T-helper 2 cell (primary cell): ENCODE measurements around the gene RAMP1.
"Not testable (repeated sequence)": the region's sequence is repeated elsewhere in the genome, so short reads cannot be mapped to it uniquely, and the experiment has no call there.

Source experiments
- DNase-seq, 5 experiments: peaks; one replicate each; pipeline versions ENCODE4 v3.0.0 to v3.0.0-alpha.2; 2012 to 2022

The RAMP1 gene

DNA sequence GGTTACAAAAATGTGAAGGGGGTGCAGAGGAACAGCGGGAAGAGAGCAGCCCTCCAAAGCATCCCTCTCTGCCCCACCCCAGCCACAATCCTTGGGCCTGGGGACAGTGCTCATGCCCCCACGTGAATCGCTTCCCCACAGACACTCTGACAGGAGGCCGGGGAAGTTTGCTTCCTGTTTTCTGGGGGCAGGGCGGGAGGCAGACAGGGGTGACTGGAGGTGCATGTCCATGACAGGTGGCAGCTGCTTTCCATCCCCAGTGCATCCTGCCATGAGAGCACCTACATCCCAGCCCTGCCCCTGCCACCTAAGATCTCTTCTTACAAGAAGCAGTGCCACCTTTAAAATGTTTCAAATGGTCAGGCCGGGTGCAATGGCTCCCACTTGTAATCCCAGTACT lies 60.2 kb downstream of the RAMP1 start:
- DNase-seq: no peak

DNA sequence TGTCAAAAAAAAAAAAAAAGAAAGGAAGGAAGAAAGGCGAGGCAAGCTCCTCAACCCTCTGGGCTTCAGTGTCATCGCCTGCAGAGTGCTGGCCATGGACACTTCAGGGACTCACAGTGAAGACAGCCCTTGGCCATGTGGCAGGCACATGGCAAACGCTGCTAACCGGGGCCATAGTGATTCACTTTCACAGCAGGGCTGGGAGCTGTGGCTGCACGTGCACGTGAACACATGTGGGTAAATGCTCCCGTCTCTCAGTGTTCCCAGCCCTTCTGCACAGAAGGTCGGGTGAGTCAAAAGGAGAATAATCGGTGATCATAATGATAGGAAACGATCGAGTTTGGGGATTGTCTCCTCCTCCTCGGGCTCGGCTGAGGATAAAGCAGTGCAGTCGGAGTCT lies 61.2 kb downstream of the RAMP1 start:
- no peak for DNase-seq

DNA sequence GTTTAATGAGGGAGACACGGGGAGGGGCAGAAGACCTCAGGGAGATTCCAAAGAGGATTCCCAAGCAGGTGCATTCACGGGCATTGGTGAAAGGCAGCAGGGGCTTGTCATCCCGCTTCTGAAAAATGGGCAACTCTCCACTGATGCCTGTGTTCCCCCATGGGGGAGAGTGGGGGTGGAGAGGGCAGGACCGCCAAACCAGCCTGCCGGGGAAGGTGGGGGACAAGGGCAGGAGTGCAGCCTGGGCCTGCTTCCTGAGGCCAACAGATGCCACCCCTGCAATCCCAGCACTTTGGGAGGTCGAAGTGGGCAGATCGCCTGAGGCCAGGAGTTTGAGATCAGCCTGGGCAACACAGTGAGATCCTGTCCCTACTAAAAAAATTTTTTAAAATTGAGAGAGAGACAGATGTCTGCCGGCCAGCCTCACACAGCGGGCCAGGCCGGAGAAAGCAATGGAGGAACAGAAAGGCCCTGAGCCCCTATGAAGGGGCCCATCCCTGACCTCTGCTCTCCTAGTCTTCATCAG lies 62.6 kb downstream of the RAMP1 start:
- DNase-seq: no peak

DNA sequence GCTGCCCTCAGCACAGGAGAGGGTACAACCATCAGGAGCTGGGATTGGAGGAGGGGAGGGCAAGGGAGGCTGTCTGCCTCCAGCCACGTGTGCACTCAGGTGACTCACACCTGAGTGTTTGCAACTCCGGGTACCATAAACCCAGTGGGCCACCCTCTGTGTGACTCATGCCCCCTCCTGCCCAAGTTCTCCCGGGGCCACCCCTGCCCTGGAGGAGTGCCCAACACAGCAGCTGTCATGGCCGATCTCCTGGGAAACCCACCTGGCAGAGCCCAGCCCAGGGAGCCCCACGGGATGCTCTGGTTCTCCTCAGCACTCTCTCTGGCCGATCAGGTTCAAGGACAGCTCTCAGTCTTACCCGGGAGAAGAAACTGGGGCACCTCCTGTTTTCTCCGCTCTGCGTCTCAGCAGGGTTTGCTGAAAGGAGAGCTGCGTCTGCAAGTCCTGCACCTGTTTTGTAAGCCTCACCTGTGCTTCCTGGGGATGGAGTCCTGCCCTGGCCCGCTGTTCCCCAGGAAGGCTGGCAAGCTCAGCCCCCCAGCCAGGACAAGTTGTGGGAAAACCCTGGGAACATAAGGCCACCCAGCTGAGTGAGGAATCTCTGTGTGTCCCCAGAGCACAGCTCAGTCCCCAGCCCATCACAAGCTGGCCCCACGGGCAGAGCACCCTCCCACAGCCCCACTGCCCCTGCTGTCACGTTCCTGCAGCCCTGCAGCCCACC lies 63.4 kb downstream of the RAMP1 start:
- DNase-seq: no peak

DNA sequence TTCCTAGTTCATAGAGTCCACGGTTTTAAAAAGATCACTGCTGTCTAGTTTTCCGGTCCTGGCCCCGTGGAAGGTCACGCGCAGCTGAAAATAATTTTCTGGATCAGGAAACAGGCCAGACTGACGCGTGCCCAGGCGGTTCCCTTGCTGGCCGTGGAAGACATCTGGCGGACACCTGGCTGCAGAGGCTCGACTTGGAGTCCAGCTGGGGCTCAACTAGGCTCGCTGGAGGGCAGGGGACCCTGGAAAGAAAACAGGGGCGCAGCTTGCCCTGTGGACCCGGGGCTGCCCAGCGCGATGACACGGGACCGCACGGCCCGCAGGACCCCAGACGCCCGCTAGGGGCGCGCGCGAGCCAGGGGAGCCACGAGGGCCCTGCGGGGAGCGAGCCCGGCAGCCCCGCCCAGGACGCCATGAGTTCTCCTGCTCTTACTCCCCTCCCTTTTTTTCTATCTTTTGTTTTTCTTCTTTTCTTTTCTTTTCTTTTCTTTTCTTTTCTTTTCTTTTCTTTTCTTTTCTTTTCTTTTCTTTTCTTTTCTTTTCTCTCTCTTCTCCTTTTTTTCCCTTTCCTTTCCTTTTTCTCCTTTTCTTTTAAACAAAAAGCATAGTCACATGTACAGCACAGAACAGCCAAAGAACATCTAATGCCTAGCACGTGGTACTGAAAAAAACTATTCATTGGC lies 64.2 kb downstream of the RAMP1 start:
- DNase-seq: peak; percentile 61 to 76 (median 72)

DNA sequence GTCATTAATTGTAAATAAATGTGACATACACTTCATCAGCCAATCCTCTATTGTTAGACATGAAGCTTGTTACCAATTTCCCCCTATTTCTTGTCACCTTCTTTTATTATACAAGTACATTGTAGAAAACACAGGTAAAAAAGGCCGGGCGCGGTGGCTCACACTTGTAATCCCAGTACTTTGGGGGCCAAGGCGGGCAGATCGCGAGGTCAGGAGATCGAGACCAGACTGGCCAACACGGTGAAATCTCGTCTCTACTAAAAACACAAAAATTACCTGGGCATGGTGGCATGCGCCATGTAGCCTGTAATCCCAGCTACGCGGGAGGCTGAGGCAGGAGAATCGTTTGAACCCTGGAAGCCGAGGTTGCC lies 64.7 kb downstream of the RAMP1 start:
- DNase-seq: no peak

DNA sequence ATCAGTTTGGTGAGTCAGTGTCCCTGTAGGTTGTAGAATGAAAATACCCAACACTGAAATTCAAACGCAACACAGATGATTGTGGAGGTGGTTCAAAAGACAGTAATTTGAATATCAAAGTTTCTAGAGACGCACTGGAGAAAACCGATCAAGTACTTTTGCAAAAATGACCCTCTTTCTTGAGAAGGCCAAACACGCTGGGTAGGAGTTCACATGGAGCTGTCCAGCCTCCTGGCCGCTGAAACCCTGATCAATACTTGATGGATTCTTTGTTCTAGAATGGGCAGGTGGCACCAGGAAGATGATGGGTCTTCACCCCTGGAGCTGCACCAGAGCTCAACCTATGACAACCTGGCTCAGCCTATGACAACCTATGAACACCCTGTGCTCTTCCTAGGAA lies 67.7 kb downstream of the RAMP1 start:
- no peak for DNase-seq

DNA sequence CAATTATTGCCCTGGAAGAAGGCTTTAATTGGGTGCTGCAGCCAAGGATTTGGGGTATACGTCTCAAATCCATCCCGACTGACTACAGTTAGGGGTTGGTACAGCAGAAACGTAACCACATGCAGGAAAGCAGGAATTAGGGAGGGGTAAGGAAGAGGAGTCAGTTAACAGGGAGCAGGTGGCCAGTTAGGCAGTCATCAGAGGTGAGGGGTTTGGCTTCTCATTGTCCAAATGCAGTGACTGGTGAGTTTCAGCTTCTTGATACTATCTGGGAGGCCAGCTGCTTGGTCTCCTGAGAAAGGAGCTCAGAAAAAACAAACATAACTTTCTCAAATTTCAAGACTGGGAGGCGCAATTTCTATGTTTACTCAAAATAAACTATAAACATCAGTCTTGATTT lies 68.6 kb downstream of the RAMP1 start:
- DNase-seq: no peak

DNA sequence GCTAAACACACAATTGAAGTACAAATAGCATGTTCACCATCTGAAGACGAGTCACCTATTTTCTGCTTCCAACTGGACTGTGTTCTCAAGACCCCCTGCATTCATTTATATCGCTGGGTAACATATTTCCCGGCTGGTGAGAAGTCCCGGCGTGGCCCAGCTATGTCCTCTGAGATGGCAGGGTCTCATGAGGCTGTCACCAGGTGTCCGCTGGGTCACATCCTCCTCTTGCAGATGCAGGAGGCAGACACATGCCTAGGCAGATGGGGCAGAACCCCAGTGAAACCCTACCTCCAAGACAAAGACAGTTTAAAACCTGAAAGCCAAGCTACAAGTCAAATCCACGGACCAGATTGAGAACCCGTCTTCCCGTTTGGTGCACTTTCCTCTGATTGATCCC lies 70.6 kb downstream of the RAMP1 start:
- DNase-seq: no peak

DNA sequence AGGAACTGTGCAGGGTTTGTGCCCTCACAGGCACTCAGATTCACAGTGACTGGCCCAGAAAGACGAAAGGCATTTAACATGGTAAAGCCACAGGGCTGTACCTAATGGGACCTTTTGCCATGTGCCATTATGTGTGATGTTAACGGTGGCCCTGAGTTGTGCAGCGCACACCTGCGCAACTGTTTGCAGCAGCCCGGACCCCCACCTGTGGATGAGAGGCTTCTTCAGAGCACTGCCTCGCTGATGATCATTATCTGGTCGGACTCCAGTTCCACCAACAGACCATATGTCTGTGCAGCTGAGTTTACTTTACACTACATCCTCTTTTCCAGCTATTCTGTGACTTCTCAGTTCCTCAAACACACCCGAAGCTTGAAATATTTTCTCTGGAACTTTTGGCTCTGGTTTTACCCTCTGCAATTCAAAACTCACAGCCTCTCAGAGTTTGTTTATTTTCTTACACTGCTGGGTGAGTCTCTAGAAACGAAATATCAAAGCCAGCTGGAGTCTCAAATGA lies 71.8 kb downstream of the RAMP1 start:
- no peak for DNase-seq

DNA sequence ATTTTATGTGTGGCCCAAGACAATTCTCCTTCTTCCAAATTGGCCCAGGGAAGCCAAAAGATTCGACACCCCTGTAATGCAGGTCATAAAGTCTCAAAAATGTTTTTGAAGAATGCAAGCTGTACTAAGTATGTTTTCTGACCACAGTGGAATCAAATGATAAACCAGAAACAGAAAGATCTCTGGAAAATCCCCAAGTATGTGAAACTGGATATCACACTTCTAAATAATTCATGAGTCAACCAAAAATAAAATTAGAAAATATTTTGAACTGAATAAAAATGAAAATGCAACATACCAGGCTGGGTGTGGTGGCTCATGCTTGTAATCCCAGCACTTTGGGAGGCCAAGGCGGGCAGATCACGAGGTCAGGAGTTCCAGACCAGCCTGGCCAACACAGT lies 73.3 kb downstream of the RAMP1 start:
- no peak for DNase-seq

DNA sequence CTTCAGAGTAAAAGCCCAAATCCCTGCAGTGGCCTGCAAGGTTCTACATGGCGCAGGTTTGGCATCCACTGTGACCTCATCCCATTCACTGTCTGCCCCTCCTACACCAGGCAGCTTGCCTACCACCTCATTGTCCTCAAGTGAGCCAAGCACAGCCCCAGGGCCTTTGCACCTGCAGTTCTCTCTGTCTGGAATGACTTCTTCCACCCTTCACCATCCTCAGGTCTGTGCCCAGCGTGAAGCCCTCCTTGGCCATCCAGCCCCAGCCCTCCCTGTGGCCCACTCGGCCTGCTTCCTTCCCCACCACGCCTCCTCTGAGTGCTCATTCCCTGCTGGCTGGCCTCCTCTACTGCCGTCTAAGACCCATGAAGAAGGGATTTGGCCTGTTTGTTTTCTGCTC lies 74.8 kb downstream of the RAMP1 start:
- no peak for DNase-seq

DNA sequence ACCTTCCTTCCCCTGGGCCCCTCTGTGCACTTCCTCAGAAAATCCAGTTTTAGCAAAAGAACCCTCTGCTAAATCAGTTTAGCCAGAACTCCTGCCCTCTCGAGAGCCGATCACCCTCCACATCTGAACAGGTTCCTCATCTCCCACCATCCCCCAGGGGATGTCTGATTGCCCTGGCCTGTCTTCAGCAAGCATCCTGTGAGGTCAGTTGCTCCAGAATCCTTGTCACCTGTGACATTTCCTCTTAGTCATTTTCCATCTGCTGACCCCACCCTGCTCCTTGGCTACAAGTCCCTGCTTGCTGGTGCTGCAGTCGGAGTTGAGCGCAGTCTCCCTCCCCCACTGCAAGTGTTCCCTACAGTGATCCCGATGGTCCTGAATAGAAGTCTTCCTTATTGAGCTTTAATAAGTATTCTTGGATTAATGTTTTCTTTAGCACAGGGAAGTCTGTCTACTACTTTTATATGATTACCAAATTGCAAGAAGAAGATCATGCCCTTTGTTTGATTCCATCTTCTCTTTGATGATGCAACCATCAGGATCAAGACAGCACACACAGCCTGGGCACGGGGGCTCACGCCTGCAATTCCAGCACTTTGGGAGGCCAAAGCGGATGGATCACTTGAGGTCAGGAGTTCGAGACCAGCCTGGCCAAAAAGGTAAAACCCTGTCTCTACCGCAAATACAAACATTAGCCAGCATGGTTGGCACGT lies 76.5 kb downstream of the RAMP1 start:
- DNase-seq: no peak

DNA sequence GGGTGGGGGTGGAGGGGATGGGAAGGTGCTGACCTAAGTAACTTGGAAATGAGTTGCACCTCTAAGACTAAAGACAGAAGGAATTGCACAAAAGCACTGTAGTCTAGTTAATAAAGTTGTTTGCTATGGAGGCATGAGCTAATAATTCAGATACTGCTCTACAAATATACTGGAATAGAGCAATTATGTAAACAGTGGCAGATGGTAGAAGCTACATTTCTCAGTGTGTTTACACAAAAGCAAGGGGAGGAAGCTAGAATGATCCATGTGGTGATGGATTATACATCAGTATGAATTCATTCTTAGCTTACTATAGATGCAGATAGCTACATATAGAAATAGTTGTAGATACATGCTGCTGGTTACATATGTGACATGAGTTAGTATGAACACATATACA lies 79.8 kb downstream of the RAMP1 start:
- DNase-seq: no peak

DNA sequence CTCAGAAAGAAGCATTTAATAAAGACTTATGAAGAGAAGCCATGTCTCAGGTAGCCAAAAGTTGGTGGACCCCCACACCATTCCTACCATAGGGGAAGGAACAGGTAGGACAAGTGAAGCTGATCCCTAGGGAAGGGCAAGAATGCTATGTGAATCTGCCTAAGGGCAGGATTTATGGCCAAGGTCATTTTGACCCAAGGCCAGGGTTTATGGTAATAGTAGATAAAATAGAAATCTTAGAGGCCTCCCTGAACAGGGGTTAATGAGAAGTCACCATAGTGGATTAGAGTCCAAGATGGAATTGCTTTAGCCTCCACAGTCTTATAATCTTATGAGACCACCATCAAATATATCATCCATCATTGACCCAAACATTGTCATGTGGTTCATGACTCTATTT lies 81.4 kb downstream of the RAMP1 start:
- no peak for DNase-seq

DNA sequence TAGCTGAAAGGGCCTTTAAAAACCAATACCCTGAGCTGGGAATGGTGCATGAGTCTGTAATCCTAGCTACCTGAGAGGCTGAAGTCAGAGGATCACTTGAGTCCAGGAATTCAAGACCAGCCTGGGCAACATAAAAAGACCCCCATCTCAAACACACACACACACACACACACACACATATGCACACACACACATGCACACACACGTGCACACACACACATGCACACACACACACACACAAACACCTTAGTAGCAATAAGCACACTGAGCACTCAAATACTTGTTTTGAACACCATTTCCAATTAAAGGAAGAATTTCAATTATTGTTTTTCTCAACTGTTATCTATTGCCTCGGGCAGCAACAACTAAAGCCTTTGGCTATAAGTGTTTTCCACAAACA lies 81.8 kb downstream of the RAMP1 start:
- no peak for DNase-seq

DNA sequence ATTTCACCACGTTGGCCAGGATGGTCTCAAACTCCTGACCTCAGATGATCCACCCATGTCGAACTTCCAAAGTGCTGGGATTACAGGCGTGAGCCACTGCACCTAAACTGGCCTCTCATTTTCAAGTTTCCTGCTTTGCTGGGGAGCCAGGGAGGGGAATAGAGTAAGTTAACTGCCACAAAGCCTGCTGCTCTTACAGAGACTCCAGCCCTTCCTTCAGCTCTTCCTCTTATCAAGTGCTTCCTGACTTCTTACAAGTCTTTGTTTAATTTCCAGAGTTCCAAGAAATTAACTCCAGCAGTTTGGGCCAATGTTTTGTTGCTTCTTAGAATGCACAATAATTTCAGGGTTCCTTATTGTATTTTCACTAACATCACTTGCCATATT lies 83.1 kb downstream of the RAMP1 start:
- DNase-seq: no peak

DNA sequence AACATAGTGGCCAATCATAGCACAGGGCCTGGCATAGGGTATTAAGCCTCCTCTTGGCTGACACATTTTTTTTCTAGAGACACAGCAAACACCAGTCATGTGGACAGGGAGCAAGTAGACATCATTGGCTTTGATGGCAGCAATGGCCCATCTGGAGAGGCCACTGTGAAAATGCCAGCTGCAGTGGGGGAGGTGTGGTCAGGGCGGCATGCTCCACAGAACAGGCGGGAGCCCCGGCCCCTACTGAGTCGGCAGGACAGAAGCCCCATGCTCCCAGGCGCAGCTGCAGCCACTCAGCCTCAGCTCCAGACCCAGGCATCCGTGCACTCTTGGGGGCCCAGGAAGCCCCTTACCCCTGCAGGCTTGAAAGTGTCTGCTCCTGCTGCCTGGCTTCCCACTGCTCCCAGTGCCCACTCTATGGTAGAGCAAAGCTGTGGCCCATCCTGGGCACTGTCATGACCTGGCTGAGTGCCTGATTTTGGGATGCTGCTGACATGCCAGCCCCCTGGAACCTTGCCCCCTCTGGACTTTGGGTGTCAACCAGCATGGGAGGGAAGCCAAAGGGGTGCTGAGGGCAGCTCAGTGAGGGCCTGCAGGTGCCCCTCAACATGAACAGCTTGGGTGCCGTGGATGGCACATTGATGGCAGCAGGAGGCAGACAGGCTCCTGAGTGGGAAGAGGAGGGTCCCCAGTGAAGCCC lies 84.1 kb downstream of the RAMP1 start:
- no peak for DNase-seq

DNA sequence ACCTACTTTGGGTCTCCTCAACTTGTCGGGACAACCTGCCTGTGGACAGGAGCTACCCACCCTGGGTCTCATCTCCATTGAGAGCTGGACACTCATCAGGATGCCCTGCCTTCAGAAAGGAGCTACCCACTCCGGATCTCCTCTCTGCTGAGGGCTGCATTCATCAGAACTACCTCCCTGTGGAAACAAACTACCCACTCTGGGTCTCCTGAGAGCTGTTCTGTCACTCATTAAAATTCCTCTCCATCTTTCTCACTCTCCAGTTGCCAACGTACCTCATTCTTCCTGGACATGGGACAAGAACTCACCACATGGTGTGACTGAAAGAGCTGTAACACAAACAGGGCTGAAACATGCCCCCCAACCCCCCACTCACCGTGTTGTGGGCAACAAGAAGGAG lies 84.9 kb downstream of the RAMP1 start:
- DNase-seq: peak in 1 of 5 experiments; percentile 32

DNA sequence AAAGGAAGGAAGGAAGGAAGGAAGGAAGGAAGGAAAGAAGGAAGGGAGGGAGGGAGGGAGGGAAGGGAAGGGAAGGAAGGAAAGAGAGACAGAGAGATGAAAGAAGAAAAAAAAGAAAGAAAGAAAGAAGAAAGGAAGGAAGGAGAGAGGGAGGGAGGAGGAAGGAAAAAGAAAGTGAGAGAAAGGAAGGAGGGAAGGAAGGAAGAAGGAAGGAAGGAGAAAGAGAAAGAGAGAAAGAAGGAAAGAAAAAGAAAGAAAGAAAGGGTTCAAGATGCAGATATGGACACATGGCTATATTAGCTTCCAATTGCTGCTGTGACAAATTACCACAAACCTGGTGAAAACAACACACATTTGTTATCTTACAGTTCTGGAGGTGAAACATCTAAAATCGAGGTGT lies 87.0 kb downstream of the RAMP1 start:
- DNase-seq: no peak

DNA sequence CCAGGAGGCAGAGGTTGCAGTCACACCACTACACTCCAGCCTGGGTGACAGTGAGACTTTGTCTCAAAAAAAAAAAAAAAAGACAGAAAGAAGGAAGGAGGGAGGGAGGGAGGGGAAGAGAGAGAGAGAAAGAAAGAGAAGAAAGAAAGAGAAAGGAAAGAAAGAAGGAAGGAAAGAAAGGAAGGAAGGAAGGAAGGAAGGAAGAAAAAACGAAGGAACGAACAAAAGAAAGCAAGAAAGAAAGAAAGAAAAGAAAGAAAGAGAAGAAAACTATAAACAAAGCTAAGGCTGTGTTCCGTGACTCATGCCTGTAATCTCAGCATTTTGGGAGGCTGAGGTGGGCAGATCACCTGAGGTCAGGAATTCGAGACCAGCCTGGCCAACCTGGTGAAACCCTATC lies 91.9 kb downstream of the RAMP1 start:
- DNase-seq: not testable (repeated sequence)

DNA sequence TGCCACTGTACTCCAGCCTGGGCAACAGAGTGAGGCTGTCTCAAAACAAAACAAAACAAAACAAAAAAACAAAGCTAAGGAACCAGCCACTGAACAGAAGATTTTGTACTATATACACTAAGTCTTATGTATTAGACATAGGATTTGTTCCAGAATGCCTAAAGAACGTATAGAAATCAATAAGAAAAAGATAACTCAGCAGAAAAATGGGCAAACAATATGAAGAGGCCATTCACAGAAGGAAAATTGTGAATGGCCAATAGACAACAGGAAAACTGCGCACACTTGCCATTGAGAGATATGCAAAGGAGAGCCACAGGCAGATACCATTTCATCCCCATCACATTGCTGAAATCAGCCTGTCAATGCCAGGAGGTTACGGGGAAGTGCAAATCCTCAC lies 92.5 kb downstream of the RAMP1 start:
- no peak for DNase-seq

DNA sequence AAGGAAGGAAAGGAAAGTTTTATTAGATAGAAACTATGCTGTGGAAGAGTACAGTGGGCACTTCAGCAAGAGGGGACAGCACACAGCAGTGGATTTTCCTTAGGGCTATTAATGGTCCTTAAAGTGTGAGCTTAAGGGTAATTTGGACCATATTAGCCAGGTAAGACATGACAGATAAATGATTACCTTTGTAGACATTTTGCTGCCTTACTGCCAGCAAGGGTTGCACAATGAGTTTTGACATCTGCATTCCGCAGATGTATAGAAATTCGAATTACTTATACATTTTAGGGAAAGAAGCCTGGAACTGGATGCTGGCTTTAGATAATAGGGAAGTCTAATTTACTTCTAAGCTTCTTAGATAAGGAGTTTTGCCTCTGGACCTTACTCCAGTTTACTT lies 93.4 kb downstream of the RAMP1 start:
- DNase-seq: no peak
